Glomerular visceral epithelial cell (primary cell): ENCODE measurements around the gene NDUFS8.
A peak's percentile ranks its signal among the peaks of the same experiment; 100 is the strongest.

Source experiments
- DNase-seq: peaks from one replicate; pipeline ENCODE4 v3.0.0-alpha.2; 2016; ENCODE audit errors: extremely low spot score

The NDUFS8 gene

GRCh38 chr11:68049509-68050370 lies 19.3 kb downstream of the NDUFS8 start:
- DNase-seq, result peak; percentile 55

- no peak for DNase-seq
Measured at GRCh38 chr11:68050371-68050841, 19.9 kb downstream of the NDUFS8 start.

- no peak for DNase-seq
Measured at GRCh38 chr11:68051191-68052136, 21.0 kb downstream of the NDUFS8 start.

GRCh38 chr11:68052137-68052873 lies 21.8 kb downstream of the NDUFS8 start:
- DNase-seq, result no peak

- no peak for DNase-seq
Measured at GRCh38 chr11:68053117-68053516, 22.6 kb downstream of the NDUFS8 start.

GRCh38 chr11:68053981-68054812 lies 23.7 kb downstream of the NDUFS8 start:
- DNase-seq, result no peak

GRCh38 chr11:68056317-68057285 lies 26.1 kb downstream of the NDUFS8 start:
- DNase-seq, result no peak

- DNase-seq, result no peak
Measured at GRCh38 chr11:68057807-68058206, 27.3 kb downstream of the NDUFS8 start.

GRCh38 chr11:68061508-68061907 lies 31.0 kb downstream of the NDUFS8 start:
- no peak for DNase-seq

GRCh38 chr11:68064926-68065325 lies 34.4 kb downstream of the NDUFS8 start:
- DNase-seq, result no peak

GRCh38 chr11:68065841-68066240 lies 35.4 kb downstream of the NDUFS8 start:
- no peak for DNase-seq

GRCh38 chr11:68066742-68067141 lies 36.3 kb downstream of the NDUFS8 start:
- no peak for DNase-seq

GRCh38 chr11:68067991-68068390 lies 37.5 kb downstream of the NDUFS8 start:
- DNase-seq, result no peak

- DNase-seq, result no peak
Measured at GRCh38 chr11:68071281-68072048, 41.0 kb downstream of the NDUFS8 start.

- DNase-seq, result no peak
Measured at GRCh38 chr11:68074584-68075352, 44.3 kb downstream of the NDUFS8 start.

GRCh38 chr11:68076371-68077042 lies 46.0 kb downstream of the NDUFS8 start:
- DNase-seq, result no peak
